Activated effector memory CD4-positive, alpha-beta T cell treated with Interleukin-2 at 50 U/mL for 16 hours (primary cell): ENCODE results near the gene RAB39A.
"Not testable (repeated sequence)": the region's sequence is repeated elsewhere in the genome, so short reads cannot be mapped to it uniquely, and the experiment has no call there.

Experiments used
- DNase-seq: peaks from one replicate; pipeline ENCODE4 v3.0.0-alpha.2; 2020

Gene RAB39A

GRCh38 chr11:107928046-107928766 is at the start of gene RAB39A:
Gene RAB39A (plus strand): TSS chr11:107928448. CDS start chr11:107928569, 121 bp downstream.
- DNase-seq: peak; percentile 50

- DNase-seq: not testable (repeated sequence)
Measured at GRCh38 chr11:107881471-107881870, 46.8 kb upstream of the RAB39A start.

- DNase-seq: no peak
Measured at GRCh38 chr11:107882095-107882820, 46.0 kb upstream of the RAB39A start.

- DNase-seq: no peak
Measured at GRCh38 chr11:107898270-107898669, 30.0 kb upstream of the RAB39A start.

GRCh38 chr11:107908211-107908610 is 20.0 kb upstream of the RAB39A start:
- no peak for DNase-seq

- DNase-seq: not testable (repeated sequence)
Measured at GRCh38 chr11:107912415-107912814, 15.8 kb upstream of the RAB39A start.

- DNase-seq: no peak
Measured at GRCh38 chr11:107915229-107915628, 13.0 kb upstream of the RAB39A start.

GRCh38 chr11:107916671-107917241 is 11.5 kb upstream of the RAB39A start:
- DNase-seq: no peak

- DNase-seq: no peak
Measured at GRCh38 chr11:107921997-107922396, 6.3 kb upstream of the RAB39A start.

GRCh38 chr11:107923519-107923918 is 4.7 kb upstream of the RAB39A start:
- DNase-seq: not testable (repeated sequence)

GRCh38 chr11:107924306-107924705 is 3.9 kb upstream of the RAB39A start:
- no peak for DNase-seq

GRCh38 chr11:107927559-107927958 is 689 bp upstream of the RAB39A start:
- no peak for DNase-seq

- DNase-seq: no peak
Measured at GRCh38 chr11:107928767-107929507, 689 bp downstream of the RAB39A start.

- DNase-seq: no peak
Measured at GRCh38 chr11:107929611-107930200, 1.5 kb downstream of the RAB39A start.

- no peak for DNase-seq
Measured at GRCh38 chr11:107931206-107931605, 3.0 kb downstream of the RAB39A start.

- no peak for DNase-seq
Measured at GRCh38 chr11:107947904-107948303, 19.7 kb downstream of the RAB39A start.

GRCh38 chr11:107948328-107948727 is 20.1 kb downstream of the RAB39A start:
- DNase-seq: not testable (repeated sequence)

GRCh38 chr11:107951155-107951554 is 22.9 kb downstream of the RAB39A start:
- no peak for DNase-seq

GRCh38 chr11:107953446-107953845 is 25.2 kb downstream of the RAB39A start:
- no peak for DNase-seq

GRCh38 chr11:107956543-107956942 is 28.3 kb downstream of the RAB39A start:
- no peak for DNase-seq

GRCh38 chr11:107957109-107957588 is 28.9 kb downstream of the RAB39A start:
- no peak for DNase-seq

GRCh38 chr11:107961480-107961879 is 33.2 kb downstream of the RAB39A start:
- DNase-seq: no peak

- DNase-seq: no peak
Measured at GRCh38 chr11:107962181-107962580, 33.9 kb downstream of the RAB39A start.
